C4-2B (cell line): Measurements from ENCODE around the gene CEACAM7.

Source experiments
- H3K27ac ChIP-seq: fragments of 450-650 bp; 2 replicates; pipeline ENCODE4 v1.5.1; 2017
- CTCF ChIP-seq: fragments of 450-650 bp; conservative IDR thresholded peaks from 2 replicates; pipeline ENCODE4 v1.5.1; 2017; ENCODE audit warnings: mild to moderate bottlenecking
- ZFX ChIP-seq: fragments of 450-650 bp; IDR thresholded peaks from 2 replicates; pipeline ENCODE4 v1.6.1; 2017

Gene CEACAM7

GRCh38 chr19:41624937-41625336 lies 63.1 kb downstream of the CEACAM7 start:
- no peak overlapping the region for H3K27ac ChIP-seq
- TF ChIP-seq ZFX (no peak), CTCF (no peak)

- TF ChIP-seq ZFX = no peak
- no peak for TF ChIP-seq CTCF
- no peak overlapping the region for H3K27ac ChIP-seq
These were observed 63.6 kb downstream of the CEACAM7 start for GRCh38 chr19:41624515-41624914.

DNA sequence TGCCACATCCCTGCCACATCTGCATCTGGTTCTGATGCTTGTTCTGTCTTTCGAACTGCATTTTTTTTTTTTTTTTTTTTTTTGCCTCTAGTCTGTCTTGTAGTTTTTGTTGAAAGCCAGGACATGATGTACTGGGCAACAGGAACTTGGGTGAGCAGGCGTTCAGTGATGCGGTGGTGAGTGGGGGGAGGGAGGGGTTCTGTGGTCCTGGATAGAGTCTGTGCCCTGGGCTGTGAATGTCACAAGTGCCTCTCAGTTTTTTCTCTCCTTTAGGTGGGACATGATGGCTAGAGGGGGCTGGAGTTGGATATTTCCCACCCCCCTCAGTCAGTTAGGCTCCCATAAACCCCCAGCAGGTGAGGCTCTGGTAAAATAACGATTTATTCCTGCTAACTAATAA lies 64.7 kb downstream of the CEACAM7 start:
- H3K27ac ChIP-seq = no peak overlapping the region
- TF ChIP-seq ZFX = no peak
- no peak for TF ChIP-seq CTCF
